Body of pancreas (tissue), 4 donors: ENCODE results near the gene ZNF560. TPM values are rescaled to one million over a fixed set of nuclear protein-coding genes. Genes with fewer than 3 reads are reported as not detected.

Source experiments
- ATAC-seq: fragments of 150-250 bp; one replicate; pipeline ENCODE4 v1.9.1; 2016
- DNase-seq, 4 donors: peaks; one replicate each; pipeline ENCODE4 v3.0.0-alpha.2; 2019
- H3K27ac ChIP-seq, 4 donors: fragments of 200-600 bp; sonication (generic); 1 replicate in 3 of 4; 2 replicates in 1 of 4; pipeline versions ENCODE4 v1.5.1 to v1.6.1; 2016 to 2019; ENCODE audit warnings: mild to moderate bottlenecking in 1 of 4, mixed read lengths in 1 of 4, moderate library complexity in 1 of 4
- H3K27me3 ChIP-seq, 2 donors: fragments of 200-600 bp; sonication (generic); one replicate each; pipeline ENCODE4 v1.6.0; 2016; ENCODE audit warnings: mild to moderate bottlenecking in 1 of 2
- H3K36me3 ChIP-seq, 2 donors: fragments of 200-600 bp; sonication (generic); replicated peaks in 1 of 2; 2 replicates each; pipeline ENCODE4 v1.5.1; 2016; ENCODE audit warnings: low read depth in 2 of 2; ENCODE audit not compliant: insufficient read depth in 1 of 2
- H3K4me1 ChIP-seq: fragments of 200-600 bp; sonication (generic); one replicate; pipeline ENCODE4 v1.6.0; 2016
- H3K4me3 ChIP-seq, 2 donors: fragments of 200-600 bp; sonication (generic); 1 replicate in 1 of 2; 2 replicates in 1 of 2; pipeline ENCODE4 v1.5.1; 2016 to 2019
- H3K9me3 ChIP-seq, 3 donors: fragments of 200-600 bp; sonication (generic); 1 replicate in 2 of 3; 2 replicates in 1 of 3; pipeline ENCODE4 v1.5.1; 2016
- CTCF ChIP-seq, 7 experiments: fragments of 450-650 bp in 4 of 7; fragments of 200-600 bp in 3 of 7; sonication (generic) in 3 of 7; IDR thresholded peaks; one replicate each; pipeline ENCODE4 v1.5.1; 2016 to 2019; ENCODE audit warnings: antibody characterized with exemption in 7 of 7
- POLR2A ChIP-seq, 3 donors: fragments of 450-650 bp; IDR thresholded peaks; one replicate each; pipeline ENCODE4 v1.6.1; 2016; ENCODE audit warnings: antibody characterized with exemption in 3 of 3, mild to moderate bottlenecking in 2 of 3
- WGBS, 2 donors: methylation state at CpG; one replicate each; pipeline ENCODE4 v1.1.5; 2017; 5-methylcytosine and 5-hydroxymethylcytosine counted together
- intact Hi-C: fragments of 100-400 bp; cut with DNase I; formaldehyde crosslinking; loops from one replicate; pipeline ENCODE4 v1.15.1; 2023
- total RNA-seq, 2 donors: library from RNA; depleted of rRNA; stranded (reverse); fragments of >200 nt; gene quantifications; one replicate each; pipeline ENCODE4 v1.1.0, GENCODE V29; 2016

ZNF560 gene
- total RNA-seq, 2 donors from 2014 or later, result not detected

DNA sequence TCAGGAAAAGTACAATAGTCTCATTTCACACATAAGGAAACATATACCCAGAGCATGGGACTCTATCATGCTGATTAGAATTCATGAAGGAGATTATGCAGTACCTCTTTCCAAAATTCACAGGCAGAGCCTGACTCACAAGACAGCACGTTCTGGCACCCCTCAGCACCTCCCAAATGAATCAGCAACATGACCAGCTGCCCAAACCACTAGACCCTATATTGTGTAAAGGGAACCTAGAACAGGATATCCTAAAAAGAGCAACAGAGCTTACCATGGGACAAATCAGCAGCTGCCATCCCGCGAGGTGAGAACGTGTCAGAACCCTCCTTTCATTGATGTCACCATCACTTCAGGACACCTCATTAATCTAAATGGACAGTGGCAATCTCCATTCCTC, 37.5 kb upstream of the ZNF560 start:
- WGBS, 2 donors, result 96% methylated on average over 4 of the region's 4 CpGs
- Histone ChIP-seq H3K4me3 (no peak overlapping the region), H3K9me3 (peaks cover 0 to 48% (median 2%) of the 10 kb centered on the region in 3 donors), H3K36me3 (peaks cover 32 to 36% of the 10 kb centered on the region in 2 donors), H3K4me1 (peaks cover 6% of the 10 kb centered on the region), H3K27me3 (no peaks in the 10 kb centered on the region), H3K27ac (no peak overlapping the region)
- intact Hi-C loops, result no loop called here
- TF ChIP-seq CTCF (IDR thresholded peaks at IDR 0.05), result no peak
- TF ChIP-seq POLR2A (IDR thresholded peaks at IDR 0.05), result no peak
- DNase-seq (no peak), ATAC-seq (no peak)

DNA sequence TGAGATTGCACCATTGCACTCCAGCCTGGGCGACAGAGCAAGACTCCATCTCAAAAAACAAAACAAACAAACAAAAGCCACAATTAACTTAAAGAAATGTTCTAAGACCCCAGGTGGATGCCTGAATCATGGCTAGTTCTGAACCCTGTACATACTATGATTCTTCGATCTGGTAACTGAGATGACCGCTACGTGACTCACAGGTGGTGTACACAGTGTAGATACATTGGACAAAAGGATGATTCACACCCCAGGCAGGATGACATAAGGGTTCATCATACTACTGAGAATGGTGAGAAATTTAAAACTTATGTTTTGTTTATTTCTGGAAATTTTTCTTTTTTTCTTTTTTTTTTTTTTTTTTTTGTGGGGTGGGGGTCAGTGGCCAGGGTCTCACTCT, 33.5 kb upstream of the ZNF560 start:
- no peaks in the 10 kb centered on the region for H3K4me1 ChIP-seq
- H3K27me3 ChIP-seq, result no peaks in the 10 kb centered on the region
- H3K36me3 ChIP-seq, result peaks cover 61 to 71% of the 10 kb centered on the region in 2 donors
- no peak overlapping the region for H3K4me3 ChIP-seq
- intact Hi-C loops, result no loop called here
- 98% methylated on average over 4 of the region's 4 CpGs for WGBS, 2 donors
- H3K27ac ChIP-seq, result no peak overlapping the region
- no peak for DNase-seq
- no peak for ATAC-seq
- TF ChIP-seq CTCF (IDR thresholded peaks at IDR 0.05) (no peak), POLR2A (IDR thresholded peaks at IDR 0.05) (no peak)
- peaks cover 0 to 76% (median 10%) of the 10 kb centered on the region in 3 donors for H3K9me3 ChIP-seq

DNA sequence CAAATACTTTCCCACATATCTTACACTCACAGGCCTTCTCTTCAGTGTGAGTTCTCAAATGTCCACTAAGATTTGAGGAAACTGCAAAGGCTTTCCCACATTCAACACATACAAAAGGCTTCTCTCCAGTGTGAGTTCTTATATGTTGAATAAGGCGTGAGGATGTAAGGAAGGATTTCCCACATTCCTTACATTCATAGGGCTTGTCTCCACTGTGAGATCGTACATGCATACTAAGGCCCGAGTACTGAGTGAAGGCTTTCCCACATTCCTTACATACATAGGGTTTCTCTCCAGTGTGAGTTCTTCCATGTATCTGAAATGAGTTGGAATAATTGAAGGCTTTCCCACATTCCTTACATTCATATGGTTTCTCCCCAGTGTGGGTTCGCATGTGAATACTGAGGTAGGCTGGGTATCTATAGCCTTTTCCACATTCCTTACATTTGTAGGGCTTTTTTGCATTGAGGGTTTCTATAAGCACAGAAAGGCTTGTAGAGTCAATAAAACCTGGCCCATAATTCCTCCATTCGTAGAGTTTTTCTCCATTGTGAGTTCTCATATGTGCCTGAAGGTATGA, 30.4 kb upstream of the ZNF560 start:
- Histone ChIP-seq H3K9me3 (peaks cover 0 to 84% (median 10%) of the 10 kb centered on the region in 3 donors), H3K27me3 (no peaks in the 10 kb centered on the region), H3K36me3 (peaks cover 52 to 53% of the 10 kb centered on the region in 2 donors), H3K4me3 (no peak overlapping the region), H3K4me1 (no peaks in the 10 kb centered on the region), H3K27ac (no peak overlapping the region)
- no peak for TF ChIP-seq CTCF (IDR thresholded peaks at IDR 0.05)
- no peak for TF ChIP-seq POLR2A (IDR thresholded peaks at IDR 0.05)
- DNase-seq, result no peak
- intact Hi-C loops, result no loop called here
- WGBS, 2 donors, result 96% methylated on average over 5 of the region's 5 CpGs
- no peak for ATAC-seq

DNA sequence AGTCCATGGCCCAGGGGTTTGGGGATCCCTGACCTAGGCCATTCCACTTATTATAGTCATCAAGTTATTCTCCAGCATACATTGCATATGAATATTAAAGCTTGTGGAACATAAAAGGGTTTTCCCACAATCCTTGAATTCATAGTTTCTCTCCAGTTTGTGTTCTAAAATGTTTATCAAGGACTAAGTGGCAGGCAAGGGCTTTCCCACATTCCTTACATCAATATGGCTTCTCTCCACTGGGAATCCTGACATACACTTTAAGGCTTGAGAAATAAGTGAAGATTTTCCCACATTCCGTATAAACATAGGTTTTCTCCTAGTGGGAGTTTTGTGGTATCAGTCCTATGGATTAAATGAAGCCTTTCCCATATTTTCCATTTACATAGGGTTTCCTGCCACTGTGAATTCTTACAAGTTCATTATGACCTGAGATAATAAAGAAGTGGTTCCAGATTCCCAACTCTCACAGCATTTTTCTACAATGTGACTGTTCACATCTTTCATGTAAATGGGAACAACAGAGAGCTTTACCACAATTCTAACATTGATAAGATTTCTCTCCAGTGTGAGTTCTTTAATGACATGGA, 25.6 kb upstream of the ZNF560 start:
- ATAC-seq, result no peak
- H3K9me3 ChIP-seq, result peaks cover 0 to 77% (median 7%) of the 10 kb centered on the region in 3 donors

More for the DNA sequence above, 25.6 kb upstream of the ZNF560 start:
- intact Hi-C loops, result no loop called here
- Histone ChIP-seq H3K36me3 (peaks cover 10 to 16% of the 10 kb centered on the region in 2 donors), H3K4me3 (no peak overlapping the region), H3K27me3 (no peaks in the 10 kb centered on the region), H3K4me1 (no peaks in the 10 kb centered on the region), H3K27ac (no peak overlapping the region)
- no peak for TF ChIP-seq CTCF (IDR thresholded peaks at IDR 0.05)
- TF ChIP-seq POLR2A (IDR thresholded peaks at IDR 0.05), result no peak
- 95 to 100% methylated on average over 1 of the region's 1 CpG for WGBS, 2 donors
- DNase-seq, result no peak
